ENCODE results near the gene HDAC11.

GRCh38 chr3:13513913-13514517 lies 33.9 kb downstream of the HDAC11 start:
- TF ChIP-seq, protein P1, sequence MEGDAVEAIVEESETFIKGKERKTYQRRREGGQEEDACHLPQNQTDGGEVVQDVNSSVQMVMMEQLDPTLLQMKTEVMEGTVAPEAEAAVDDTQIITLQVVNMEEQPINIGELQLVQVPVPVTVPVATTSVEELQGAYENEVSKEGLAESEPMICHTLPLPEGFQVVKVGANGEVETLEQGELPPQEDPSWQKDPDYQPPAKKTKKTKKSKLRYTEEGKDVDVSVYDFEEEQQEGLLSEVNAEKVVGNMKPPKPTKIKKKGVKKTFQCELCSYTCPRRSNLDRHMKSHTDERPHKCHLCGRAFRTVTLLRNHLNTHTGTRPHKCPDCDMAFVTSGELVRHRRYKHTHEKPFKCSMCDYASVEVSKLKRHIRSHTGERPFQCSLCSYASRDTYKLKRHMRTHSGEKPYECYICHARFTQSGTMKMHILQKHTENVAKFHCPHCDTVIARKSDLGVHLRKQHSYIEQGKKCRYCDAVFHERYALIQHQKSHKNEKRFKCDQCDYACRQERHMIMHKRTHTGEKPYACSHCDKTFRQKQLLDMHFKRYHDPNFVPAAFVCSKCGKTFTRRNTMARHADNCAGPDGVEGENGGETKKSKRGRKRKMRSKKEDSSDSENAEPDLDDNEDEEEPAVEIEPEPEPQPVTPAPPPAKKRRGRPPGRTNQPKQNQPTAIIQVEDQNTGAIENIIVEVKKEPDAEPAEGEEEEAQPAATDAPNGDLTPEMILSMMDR (IDR thresholded peaks at IDR 0.05), result no peak
- TF ChIP-seq POLR2AphosphoS5 (IDR thresholded peaks at IDR 0.05) (no peak), POLR2A (IDR thresholded peaks at IDR 0.05) (no peak)

All from upper lobe of left lung (tissue), 4 donors.